SH-SY5Y (cell line): Measurements from ENCODE around the gene ZBTB16.

Source experiments
- GATA2 ChIP-seq: IDR thresholded peaks from 2 replicates; pipeline ENCODE4 v1.6.1; 2011; ENCODE audit warnings: mild to moderate bottlenecking, low read depth, low read length
- GATA3 ChIP-seq: IDR thresholded peaks from 2 replicates; pipeline ENCODE4 v1.6.1; 2011; ENCODE audit warnings: low read depth, mild to moderate bottlenecking, low read length, moderate library complexity

GRCh38 chr11:114288136-114288535 lies 228.6 kb downstream of the ZBTB16 start:
- TF ChIP-seq GATA3 = no peak
- no peak for TF ChIP-seq GATA2
